DMS114 treated with DMSO at 0.1 percent for 48 hours (cell line): ENCODE measurements around the gene DEPDC5.

Experiments used
- DNase-seq: peaks from one replicate; lab custom pipeline; 2025; ENCODE audit not compliant: unreplicated experiment; lab: John Stamatoyannopoulos, UW

The DEPDC5 gene

GRCh38 chr22:31921106-31921505, 167.3 kb downstream of the DEPDC5 start:
- DNase-seq, result no peak

- no peak for DNase-seq
Observed at GRCh38 chr22:31922534-31922933, 168.7 kb downstream of the DEPDC5 start.

DNA sequence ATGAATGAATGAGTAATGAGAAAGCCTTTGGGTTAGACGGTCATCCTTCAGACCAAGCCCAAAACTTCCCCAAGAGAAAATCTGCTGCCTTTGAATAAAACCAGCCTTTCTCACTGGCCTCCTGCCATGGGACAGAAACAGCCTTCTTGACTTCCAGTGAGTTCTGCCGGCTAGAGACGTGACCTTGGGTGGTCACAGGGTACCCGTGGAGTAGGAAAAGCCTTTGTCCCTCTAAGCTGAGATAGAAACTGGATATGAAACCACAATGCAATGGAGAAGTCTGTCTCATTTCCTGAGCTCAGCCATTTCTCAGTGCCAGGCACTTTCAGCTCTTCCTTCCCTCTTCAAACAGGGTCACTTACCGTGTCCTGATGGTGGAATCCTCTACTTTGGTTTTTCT, 169.3 kb downstream of the DEPDC5 start:
- DNase-seq, result no peak

DNA sequence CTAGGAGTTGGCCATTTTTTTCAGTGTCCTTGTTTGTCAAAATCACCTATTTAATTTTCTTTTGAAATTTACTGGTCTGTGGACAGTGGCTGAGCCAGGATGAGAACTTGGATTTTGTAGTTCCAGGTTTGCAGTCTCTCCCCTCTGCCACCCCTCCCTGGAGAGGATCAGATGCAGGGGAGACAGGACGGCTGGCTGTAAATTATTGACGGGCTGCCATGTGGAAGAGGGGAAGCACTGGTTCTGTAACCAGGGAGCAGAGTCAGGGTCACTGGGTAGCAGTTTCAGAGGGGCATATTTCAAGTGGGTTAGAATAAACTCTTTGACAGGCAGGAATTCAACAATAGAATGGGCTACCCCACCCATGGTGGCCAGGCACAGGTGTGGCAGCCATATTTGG, 169.9 kb downstream of the DEPDC5 start:
- no peak for DNase-seq

DNA sequence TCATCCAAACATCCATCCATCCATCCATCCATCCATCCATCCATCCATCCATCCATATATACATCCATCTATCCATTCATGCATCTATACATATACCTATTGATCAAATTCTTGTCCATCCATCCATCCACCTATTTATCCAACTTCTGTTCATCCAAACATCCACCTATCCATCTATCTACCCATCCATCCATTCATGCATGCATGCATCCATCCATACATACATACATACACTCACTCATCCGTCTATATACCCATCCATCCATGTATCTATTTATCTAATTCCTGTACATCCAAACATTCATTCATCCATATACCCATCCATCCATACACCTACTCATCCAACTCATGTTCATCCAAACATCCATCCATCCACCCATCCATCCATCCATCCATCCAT, 171.2 kb downstream of the DEPDC5 start:
- DNase-seq, result no peak

GRCh38 chr22:31926024-31926423, 172.2 kb downstream of the DEPDC5 start:
- DNase-seq, result no peak

DNA sequence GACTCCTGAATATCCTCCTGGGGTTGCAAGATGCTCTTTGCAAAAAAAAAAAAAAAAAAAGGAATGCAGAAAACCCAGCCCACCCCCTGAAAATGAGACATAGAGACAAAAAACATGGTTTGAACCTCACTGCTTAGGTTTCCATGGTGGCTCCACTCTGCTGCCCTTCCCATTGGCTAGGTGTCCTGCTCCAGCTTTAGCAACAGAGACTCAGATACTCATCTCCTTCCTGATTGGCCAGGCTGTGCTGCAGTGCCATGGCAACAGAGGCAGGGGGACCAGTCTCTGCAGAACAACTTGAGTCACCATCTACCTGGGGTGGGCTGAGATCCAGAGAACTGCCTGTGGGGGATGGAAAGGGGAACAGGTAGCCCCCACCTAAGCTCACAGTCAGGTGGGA, 173.2 kb downstream of the DEPDC5 start:
- DNase-seq, result no peak

DNA sequence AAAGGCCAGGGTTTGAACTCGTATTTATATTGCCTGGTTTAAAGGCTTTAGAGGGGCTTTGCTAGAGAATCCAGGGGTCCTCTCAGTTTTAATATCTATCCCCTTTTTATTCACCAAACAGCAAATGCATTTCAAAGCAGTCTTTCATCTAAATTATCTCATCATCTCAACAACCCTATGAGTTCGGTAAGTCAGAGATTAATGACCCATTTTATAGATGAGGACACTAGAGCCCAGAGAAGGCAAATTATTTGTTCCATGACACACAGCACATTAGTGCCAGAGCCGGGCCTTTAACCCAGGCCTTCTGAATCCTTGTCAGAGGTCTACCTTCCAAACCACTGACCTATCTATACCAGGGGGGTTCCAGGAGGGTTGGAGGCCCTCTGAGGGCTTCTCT, 173.7 kb downstream of the DEPDC5 start:
- no peak for DNase-seq

GRCh38 chr22:31929167-31929930, 175.5 kb downstream of the DEPDC5 start:
- DNase-seq, result no peak

DNA sequence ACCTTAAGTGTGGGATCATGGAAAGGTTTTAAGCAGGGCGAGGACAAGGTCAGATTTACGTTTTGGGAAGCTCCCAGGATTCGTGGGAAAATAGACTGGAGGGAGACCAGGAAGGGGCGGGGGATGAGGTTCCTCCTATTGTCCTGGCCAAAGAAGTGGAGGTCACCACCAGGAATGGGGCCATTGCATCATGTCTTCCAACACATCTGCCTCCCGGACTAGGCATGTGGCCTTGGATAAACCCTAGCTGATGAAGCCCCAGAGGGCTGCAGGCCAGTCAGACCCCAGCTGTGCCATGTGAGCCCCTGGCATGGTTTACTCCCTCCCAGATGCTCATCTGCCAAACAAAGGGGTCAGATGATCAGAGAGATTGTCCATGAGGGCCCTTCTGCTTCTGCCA, 179.0 kb downstream of the DEPDC5 start:
- no peak for DNase-seq

DNA sequence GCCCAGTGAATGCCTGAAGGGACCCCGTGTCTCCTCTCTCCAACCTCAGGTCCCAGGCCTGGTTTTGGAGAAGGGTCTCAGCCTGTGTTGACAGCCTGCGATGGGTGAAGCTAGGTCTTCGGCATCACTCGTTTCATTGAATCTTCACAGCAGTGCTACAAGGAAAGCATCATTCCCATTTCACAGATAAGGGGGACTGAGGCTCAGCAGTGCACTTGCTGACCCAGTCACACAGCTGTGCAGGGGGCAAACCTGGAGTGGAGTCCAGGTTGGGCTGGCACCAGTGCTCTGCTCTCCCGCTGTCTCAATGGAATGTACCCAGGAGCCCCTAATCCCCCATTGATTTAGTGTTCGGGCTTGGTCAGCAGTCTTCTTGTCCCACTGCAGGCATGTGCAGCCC, 179.6 kb downstream of the DEPDC5 start:
- DNase-seq, result no peak

- DNase-seq, result no peak
Observed at GRCh38 chr22:31933816-31934482, 180.1 kb downstream of the DEPDC5 start.

DNA sequence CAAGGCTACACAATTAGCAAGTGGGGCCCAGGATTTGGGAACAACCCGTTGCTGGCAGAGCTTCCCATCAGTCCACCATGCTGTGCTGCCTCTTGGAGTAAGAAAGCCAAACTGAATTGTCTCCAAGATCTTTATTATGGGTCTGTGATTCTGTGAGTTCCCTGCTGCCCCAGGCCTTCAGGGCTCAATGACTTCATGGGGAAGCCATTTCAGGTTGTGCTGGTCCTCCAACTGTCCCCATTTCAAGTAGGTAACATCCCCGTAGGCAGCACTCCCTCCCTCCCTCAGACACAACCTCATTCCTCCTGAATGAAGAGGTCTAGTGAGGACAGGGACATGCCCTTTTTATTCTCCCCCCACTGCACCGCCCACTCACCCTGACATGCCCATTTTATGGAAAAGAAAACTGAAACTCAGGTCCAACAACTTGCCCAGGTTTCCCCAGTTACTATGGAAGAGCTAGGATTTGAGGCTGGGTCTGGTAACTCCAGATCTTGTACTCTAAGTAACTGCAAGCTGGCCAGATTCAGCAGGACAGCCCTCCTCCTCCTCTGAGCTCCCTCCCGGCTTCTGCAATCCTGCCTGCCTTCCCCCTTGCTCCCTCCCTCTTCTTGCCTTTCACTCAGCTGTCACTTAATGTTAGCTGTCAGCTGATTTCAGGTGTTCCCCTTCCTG, 182.3 kb downstream of the DEPDC5 start:
- DNase-seq, result no peak

DNA sequence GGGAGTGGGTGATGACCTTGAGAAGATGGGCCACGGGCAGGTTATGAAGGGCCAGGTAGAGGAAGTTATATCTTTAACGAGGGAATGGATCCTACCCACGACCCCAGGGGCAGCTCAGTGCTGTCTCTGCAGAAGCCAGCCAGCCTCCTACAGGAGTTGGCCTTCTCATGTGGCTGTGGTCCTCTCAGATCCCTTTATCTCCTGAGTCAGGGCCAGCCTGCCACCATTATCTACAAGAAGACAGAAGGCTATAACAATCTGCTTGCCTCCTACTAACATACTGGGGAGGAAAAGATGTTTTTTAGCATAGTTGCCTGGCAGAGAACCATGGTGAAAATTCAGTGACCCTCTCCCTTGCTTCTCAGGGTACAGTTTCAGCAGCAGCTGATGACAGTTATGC, 183.5 kb downstream of the DEPDC5 start:
- no peak for DNase-seq

DNA sequence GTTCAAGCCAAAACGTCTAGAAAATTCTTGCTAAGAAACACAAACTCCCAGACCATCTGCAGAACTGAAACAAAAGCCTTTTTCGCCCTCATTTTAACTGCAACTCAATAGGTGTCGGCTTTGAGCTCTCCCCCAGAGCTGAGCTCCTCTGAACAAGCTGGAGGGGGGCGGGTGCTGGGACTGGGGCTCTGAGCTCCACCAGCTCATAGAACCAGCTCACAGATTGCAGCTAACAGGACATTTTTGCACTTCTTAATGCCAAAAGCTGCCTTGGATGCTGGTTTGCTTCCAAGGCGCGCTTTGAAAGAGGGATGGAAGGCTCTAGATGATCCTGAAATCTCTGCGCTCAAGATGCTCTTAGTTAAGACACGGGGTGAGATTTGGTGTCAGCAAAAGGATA, 184.5 kb downstream of the DEPDC5 start:
- DNase-seq, result no peak

DNA sequence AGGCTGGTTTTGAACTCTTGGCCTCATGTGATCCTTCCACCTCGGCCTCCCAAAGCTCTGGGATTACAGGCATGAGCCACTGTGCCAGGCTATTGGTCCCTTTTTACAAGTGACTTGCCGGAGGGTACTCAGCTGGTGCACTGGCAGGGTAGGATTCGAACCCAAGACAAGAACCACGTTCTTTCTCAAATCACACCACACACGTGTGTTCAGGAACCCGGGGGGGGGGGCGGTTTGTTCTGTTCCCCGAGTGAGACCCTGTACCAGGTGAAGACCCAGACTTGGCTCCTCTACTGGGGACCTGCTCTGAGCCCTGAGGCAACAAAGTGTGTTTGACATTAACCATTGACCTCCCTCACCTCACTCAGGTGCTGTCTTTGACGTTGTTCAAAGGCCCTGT, 186.7 kb downstream of the DEPDC5 start:
- no peak for DNase-seq

GRCh38 chr22:31942091-31942490, 188.3 kb downstream of the DEPDC5 start:
- no peak for DNase-seq

- no peak for DNase-seq
Observed at GRCh38 chr22:31943206-31943977, 189.6 kb downstream of the DEPDC5 start.

DNA sequence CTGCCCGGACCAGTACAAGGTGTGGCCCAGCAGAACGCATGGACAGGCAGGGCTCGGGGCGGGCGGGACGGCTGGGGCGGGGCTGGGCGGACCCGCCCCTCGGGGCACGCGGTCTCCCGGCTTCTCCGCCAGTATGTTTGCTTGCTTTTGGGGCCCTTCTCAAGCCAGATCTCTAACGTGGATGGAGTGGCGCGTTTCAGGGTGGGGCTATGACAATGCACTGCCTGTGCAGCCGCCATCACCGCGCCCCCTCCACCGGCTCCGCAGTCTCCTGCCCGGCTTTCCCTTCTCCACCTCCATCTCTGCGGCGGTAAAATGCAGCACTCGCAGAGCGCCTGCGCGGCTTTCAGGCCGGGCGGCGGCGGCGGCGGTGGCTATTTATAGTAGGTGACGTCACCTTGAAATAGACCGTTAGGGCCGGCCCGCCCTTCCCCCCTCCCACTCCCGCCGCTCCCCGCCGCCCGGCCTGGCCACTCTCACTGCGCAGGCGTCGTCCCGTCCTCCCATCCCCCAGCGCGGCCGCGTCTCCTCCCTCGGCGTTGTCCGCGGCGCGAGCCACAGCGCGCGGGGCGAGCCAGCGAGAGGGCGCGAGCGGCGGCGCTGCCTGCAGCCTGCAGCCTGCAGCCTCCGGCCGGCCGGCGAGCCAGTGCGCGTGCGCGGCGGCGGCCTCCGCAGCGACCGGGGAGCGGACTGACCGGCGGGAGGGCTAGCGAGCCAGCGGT, 190.3 kb downstream of the DEPDC5 start, which contains the start of gene YWHAH:
TSS of gene YWHAH (plus strand) at position 558 of the 722 bp plus-strand sequence. CDS start 199 bp downstream, outside the sequence.
- DNase-seq, result peak; percentile 83

- DNase-seq, result no peak
Observed at GRCh38 chr22:31944700-31945442, 191.1 kb downstream of the DEPDC5 start.
